Endodermal cell (in vitro differentiated cells): Measurements from ENCODE around the gene TNNI3K. TPM values are rescaled to one million over a fixed set of nuclear protein-coding genes. Genes with fewer than 3 reads are reported as not detected.

Source experiments
- DNase-seq: peaks from one replicate; pipeline ENCODE4 v3.0.0-alpha.2; 2017
- H3K27ac ChIP-seq: 2 replicates; pipeline ENCODE4 v1.5.1; 2013; ENCODE audit warnings: mild to moderate bottlenecking, low read depth, low read length, moderate library complexity
- H3K27me3 ChIP-seq: 2 replicates; pipeline ENCODE4 v1.6.1; 2013; ENCODE audit warnings: mild to moderate bottlenecking, low read length, moderate library complexity; ENCODE audit not compliant: insufficient read depth, control insufficient read depth, poor library complexity, severe bottlenecking
- H3K36me3 ChIP-seq: 2 replicates; pipeline ENCODE4 v1.7.0; 2013; ENCODE audit warnings: mild to moderate bottlenecking, low read length, moderate library complexity; ENCODE audit not compliant: control insufficient read depth, insufficient read depth
- H3K4me1 ChIP-seq: one replicate; pipeline ENCODE4 v1.7.0; 2013; ENCODE audit warnings: low read length; ENCODE audit not compliant: control insufficient read depth, insufficient read depth
- H3K4me3 ChIP-seq: 2 replicates; pipeline ENCODE4 v1.5.1; 2013; ENCODE audit warnings: mild to moderate bottlenecking, low read length, moderate library complexity
- H3K9ac ChIP-seq: 2 replicates; pipeline ENCODE4 v1.6.1; 2013; ENCODE audit warnings: mild to moderate bottlenecking, low read length, moderate library complexity; ENCODE audit not compliant: poor library complexity, severe bottlenecking; ENCODE audit errors: extremely low read depth
- H3K9me3 ChIP-seq: 2 replicates; pipeline ENCODE4 v1.6.1; 2013; ENCODE audit warnings: mild to moderate bottlenecking, low read length, moderate library complexity; ENCODE audit not compliant: control insufficient read depth
- H3K27ac Mint-ChIP-seq: 2 replicates; pipeline ENCODE4 v1.8.0; 2020; ENCODE audit warnings: mixed read lengths
- H3K27me3 Mint-ChIP-seq: 2 replicates; pipeline ENCODE4 v1.8.0; 2021; ENCODE audit warnings: mild to moderate bottlenecking, mixed read lengths; ENCODE audit not compliant: insufficient read depth
- H3K36me3 Mint-ChIP-seq: 2 replicates; pipeline ENCODE4 v1.8.0; 2020; ENCODE audit warnings: low read depth, mixed read lengths
- H3K4me1 Mint-ChIP-seq: 2 replicates; pipeline ENCODE4 v1.8.0; 2020; ENCODE audit warnings: mixed read lengths
- H3K4me3 Mint-ChIP-seq: 2 replicates; pipeline ENCODE4 v1.8.0; 2020; ENCODE audit warnings: mild to moderate bottlenecking, moderate library complexity, mixed read lengths
- H3K9me3 Mint-ChIP-seq: 2 replicates; pipeline ENCODE4 v1.8.0; 2020; ENCODE audit warnings: mild to moderate bottlenecking, mixed read lengths
- CTCF ChIP-seq: fragments of 200-600 bp; sonication (generic); conservative IDR thresholded peaks from 2 replicates; pipeline ENCODE4 v1.5.0; 2021; ENCODE audit warnings: antibody characterized with exemption, mild to moderate bottlenecking
- WGBS, 2 experiments: methylation state at CpG; one replicate each; pipeline versions ENCODE4 v1.1.5 to v1.1.7; 2013; ENCODE audit warnings: missing lambda C conversion rate in 2 of 2, mixed read lengths in 1 of 2; ENCODE audit not compliant: insufficient coverage in 1 of 2, insufficient read length in 1 of 2; 5-methylcytosine and 5-hydroxymethylcytosine counted together
- total RNA-seq, 2 donors: library from RNA; stranded (reverse); fragmentation: NEBNext Ultra II Directional in 1 of 2; extraction: Animal tissue kit (Norgen Biotek cat#: 25700) in 1 of 2; gene quantifications; 2 replicates in 1 of 2; 3 replicates in 1 of 2; pipeline ENCODE4 v1.2.1, GENCODE V29; 2021

Gene TNNI3K
- total RNA-seq, 2 donors from 2014 or later: 1.1 TPM; not detected in 1

GRCh38 chr1:74415935-74416334 lies 180.7 kb downstream of the TNNI3K start:
- Mint-ChIP-seq H3K4me3 (no peak overlapping the region), H3K36me3 (no peaks in the 10 kb centered on the region), H3K4me1 (peaks cover 8% of the 10 kb centered on the region), H3K27me3 (no peaks in the 10 kb centered on the region), H3K27ac (no peak overlapping the region), H3K9me3 (no peaks in the 10 kb centered on the region)
- H3K9me3 ChIP-seq: no peaks in the 10 kb centered on the region
- no peak overlapping the region for H3K27ac ChIP-seq
- H3K4me1 ChIP-seq: peaks cover 6% of the 10 kb centered on the region
- 95% methylated on average over 5 of the region's 5 CpGs for WGBS, 2 experiments
- no peak overlapping the region for H3K4me3 ChIP-seq
- no peak for DNase-seq
- no peaks in the 10 kb centered on the region for H3K27me3 ChIP-seq
- no peak overlapping the region for H3K9ac ChIP-seq
- H3K36me3 ChIP-seq: no peaks in the 10 kb centered on the region
- TF ChIP-seq CTCF: no peak

- Histone ChIP-seq H3K4me3 (no peak overlapping the region), H3K27ac (no peak overlapping the region), H3K9ac (no peak overlapping the region), H3K27me3 (no peaks in the 10 kb centered on the region), H3K36me3 (no peaks in the 10 kb centered on the region), H3K4me1 (peaks cover 6% of the 10 kb centered on the region), H3K9me3 (no peaks in the 10 kb centered on the region)
- Mint-ChIP-seq H3K9me3 (no peaks in the 10 kb centered on the region), H3K27me3 (no peaks in the 10 kb centered on the region), H3K4me1 (peaks cover 13% of the 10 kb centered on the region), H3K27ac (no peak overlapping the region), H3K36me3 (no peaks in the 10 kb centered on the region), H3K4me3 (no peak overlapping the region)
- no peak for DNase-seq
- no peak for TF ChIP-seq CTCF
Measured at GRCh38 chr1:74419611-74420010, 184.4 kb downstream of the TNNI3K start.

DNA sequence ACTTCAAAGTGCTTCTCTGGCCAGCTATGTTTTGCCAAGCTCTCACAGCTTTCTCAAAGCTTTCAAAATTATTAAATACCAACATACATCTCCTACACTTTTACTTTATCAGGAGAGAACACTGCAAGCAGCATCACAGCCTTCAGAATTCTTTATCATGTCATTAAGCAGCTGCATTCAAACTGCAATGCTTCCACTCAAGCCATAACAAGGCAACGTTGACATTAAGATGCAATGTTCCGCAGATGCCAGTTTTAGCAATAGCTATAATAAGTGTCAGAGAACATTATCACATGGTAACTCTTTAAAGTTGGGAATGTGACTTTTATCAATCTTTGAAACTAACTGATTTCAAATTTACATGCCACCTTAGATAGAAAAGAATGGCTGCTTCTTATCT lies 185.3 kb downstream of the TNNI3K start:
- no peak overlapping the region for H3K4me3 ChIP-seq
- no peaks in the 10 kb centered on the region for H3K36me3 Mint-ChIP-seq
- WGBS, 2 experiments: 92% methylated on average over 2 of the region's 2 CpGs; no CpG with 5 or more reads in 1 of the 2 experiments

More for the DNA sequence above, 185.3 kb downstream of the TNNI3K start:
- peaks cover 6% of the 10 kb centered on the region for H3K4me1 ChIP-seq
- no peaks in the 10 kb centered on the region for H3K27me3 ChIP-seq
- H3K36me3 ChIP-seq: no peaks in the 10 kb centered on the region
- H3K9ac ChIP-seq: no peak overlapping the region
- no peaks in the 10 kb centered on the region for H3K9me3 ChIP-seq
- Mint-ChIP-seq H3K27ac (no peak overlapping the region), H3K4me1 (peaks cover 13% of the 10 kb centered on the region), H3K4me3 (no peak overlapping the region), H3K27me3 (no peaks in the 10 kb centered on the region), H3K9me3 (no peaks in the 10 kb centered on the region)
- DNase-seq: no peak
- no peak for TF ChIP-seq CTCF
- no peak overlapping the region for H3K27ac ChIP-seq
